K562 (cell line): ENCODE data around the gene LRRC25. TPM values are rescaled to one million over a fixed set of nuclear protein-coding genes. Genes with fewer than 3 reads are reported as not detected.
A peak's percentile ranks its signal among the peaks of the same experiment; 100 is the strongest.

Experiments
- ADNP ChIP-seq: fragments of 200-800 bp; sonication (Bioruptor generic); IDR thresholded peaks from 2 replicates; pipeline ENCODE4 v1.6.1; 2016; ENCODE audit warnings: missing genetic modification characterization, missing compliant biosample characterization
- BRD9 ChIP-seq: fragments of 450-650 bp; IDR thresholded peaks from 2 replicates; pipeline ENCODE4 v1.6.1; 2018; ENCODE audit warnings: low read depth; ENCODE audit not compliant: partially characterized antibody
- CHCHD3 ChIP-seq: fragments of 250-450 bp; sonication (Bioruptor Pico); IDR thresholded peaks from 2 replicates; pipeline ENCODE4 v2.1.2; 2022; ENCODE audit warnings: mild to moderate bottlenecking
- ELF2 ChIP-seq: fragments of 250-450 bp; sonication (Bioruptor Pico); IDR thresholded peaks from 2 replicates; pipeline ENCODE4 v1.5.0; 2021; ENCODE audit warnings: mild to moderate bottlenecking
- ESRRB ChIP-seq: fragments of 250-450 bp; sonication (Bioruptor Pico); IDR thresholded peaks from 2 replicates; pipeline ENCODE4 v1.5.0; 2020; ENCODE audit warnings: mild to moderate bottlenecking, moderate library complexity, borderline replicate concordance
- FOXK1 ChIP-seq: sonication (generic); formaldehyde crosslinking; IDR thresholded peaks from 2 replicates; pipeline ENCODE4 v1.8.0; 2022; ENCODE audit warnings: missing genetic modification reagents, mild to moderate bottlenecking, borderline replicate concordance
- HMBOX1 ChIP-seq: sonication (generic); IDR thresholded peaks from 2 replicates; pipeline ENCODE4 v1.6.1; 2016
- KDM5B ChIP-seq: fragments of 200-600 bp; sonication (generic); IDR thresholded peaks from 2 replicates; pipeline ENCODE4 v1.6.1; 2012; ENCODE audit warnings: low read depth, mild to moderate bottlenecking, moderate library complexity, low read length, control low read depth, inconsistent platforms; ENCODE audit not compliant: insufficient replicate concordance
- KLF10 ChIP-seq: fragments of 250-450 bp; sonication (Bioruptor Pico); IDR thresholded peaks from 2 replicates; pipeline ENCODE4 v1.6.1; 2021; ENCODE audit warnings: matching md5 sums
- MAFK ChIP-seq: IDR thresholded peaks from 2 replicates; pipeline ENCODE4 v1.6.1; 2011; ENCODE audit warnings: low read length, improper control_type of control experiment
- NELFE ChIP-seq: IDR thresholded peaks from 2 replicates; pipeline ENCODE4 v1.6.1; 2011; ENCODE audit warnings: mild to moderate bottlenecking; ENCODE audit not compliant: insufficient read depth, insufficient read length
- NFE2L1 ChIP-seq: fragments of 450-650 bp; IDR thresholded peaks from 2 replicates; pipeline ENCODE4 v1.6.1; 2016; ENCODE audit warnings: missing genetic modification characterization, low read depth, mild to moderate bottlenecking, missing compliant biosample characterization, moderate library complexity, borderline replicate concordance
- PCBP2 ChIP-seq: fragments of 200-400 bp; formaldehyde crosslinking; IDR thresholded peaks from 2 replicates; pipeline ENCODE4 v1.6.1; 2018; ENCODE audit warnings: low read length, low read depth, mild to moderate bottlenecking, moderate library complexity; ENCODE audit not compliant: poor library complexity, severe bottlenecking
- POLR2H ChIP-seq: IDR thresholded peaks from 2 replicates; pipeline ENCODE4 v1.6.1; 2016; ENCODE audit warnings: missing genetic modification characterization, low read depth, mild to moderate bottlenecking, control low read depth, missing compliant biosample characterization, moderate library complexity
- RFX1 ChIP-seq: fragments of 450-650 bp; IDR thresholded peaks from 2 replicates; pipeline ENCODE4 v1.6.1; 2016; ENCODE audit warnings: mild to moderate bottlenecking, moderate library complexity
- SAFB ChIP-seq: fragments of 200-400 bp; formaldehyde crosslinking; IDR thresholded peaks from 2 replicates; pipeline ENCODE4 v1.6.1; 2017; ENCODE audit warnings: low read depth, low read length, borderline replicate concordance
- SAP30 ChIP-seq: fragments of 200-600 bp; sonication (generic); IDR thresholded peaks from 2 replicates; pipeline ENCODE4 v1.6.1; 2012; ENCODE audit warnings: borderline replicate concordance, low read depth, mild to moderate bottlenecking, moderate library complexity, low read length, control low read depth, inconsistent platforms; ENCODE audit not compliant: insufficient read depth, poor library complexity, severe bottlenecking
- SP1 ChIP-seq: sonication (generic); formaldehyde crosslinking; IDR thresholded peaks from 2 replicates; pipeline ENCODE4 v1.8.1; 2022; ENCODE audit warnings: mild to moderate bottlenecking, missing genetic modification reagents
- TCFL5 ChIP-seq: fragments of 250-450 bp; sonication (Bioruptor Pico); conservative IDR thresholded peaks from 2 replicates; pipeline ENCODE4 v1.6.1; 2021; ENCODE audit warnings: mild to moderate bottlenecking, moderate library complexity, matching md5 sums
- THRAP3 ChIP-seq: fragments of 450-650 bp; IDR thresholded peaks from 2 replicates; pipeline ENCODE4 v1.6.1; 2016; ENCODE audit warnings: mild to moderate bottlenecking, inconsistent platforms, borderline replicate concordance
- TRIM24 ChIP-seq, 2 experiments: fragments of 450-650 bp; IDR thresholded peaks; 2 replicates each; pipeline ENCODE4 v1.6.1; 2016
- XRCC5 ChIP-seq: fragments of 200-400 bp; formaldehyde crosslinking; IDR thresholded peaks from 2 replicates; pipeline ENCODE4 v1.6.1; 2017; ENCODE audit warnings: low read depth, mild to moderate bottlenecking, low read length
- ZC3H8 ChIP-seq: fragments of 450-650 bp; IDR thresholded peaks from 2 replicates; pipeline ENCODE4 v1.6.1; 2017
- ZNF12 ChIP-seq: sonication (generic); formaldehyde crosslinking; IDR thresholded peaks from 2 replicates; pipeline ENCODE4 v1.4.0; 2020; ENCODE audit warnings: mild to moderate bottlenecking, missing genetic modification reagents
- ZNF165 ChIP-seq: fragments of 250-450 bp; sonication (Bioruptor Pico); IDR thresholded peaks from 2 replicates; pipeline ENCODE4 v1.4.0; 2020; ENCODE audit warnings: borderline replicate concordance
- ZNF282 ChIP-seq: sonication (generic); formaldehyde crosslinking; IDR thresholded peaks from 2 replicates; pipeline ENCODE4 v1.8.1; 2023; ENCODE audit warnings: missing genetic modification reagents
- polyA plus RNA-seq, 8 experiments: library from polyadenylated mRNA; depleted of rRNA in 4 of 8; stranded (reverse) in 5 of 8; unstranded in 3 of 8; fragments of >200 nt; fragmentation: Nextera tagmentation in 2 of 8; fragmentation: Illumina TruSeq in 1 of 8; extraction: Ambion mirVana in 2 of 8; extraction: Trizol in 1 of 8; gene quantifications; 2 replicates each; pipeline versions ENCODE4 v1.2.1 to v1.2.3, GENCODE V29; 2011 to 2014; ENCODE audit warnings: inconsistent platforms in 1 of 8, missing spikeins in 1 of 8
- total RNA-seq, 7 experiments: library from RNA; depleted of rRNA in 6 of 7; stranded (reverse); fragments of >200 nt in 6 of 7; fragmentation: Illumina TruSeq in 2 of 7; extraction: Trizol in 2 of 7; gene quantifications; 2 replicates each; pipeline versions ENCODE4 v1.2.1 to v1.2.3, GENCODE V29; 2011 to 2021; ENCODE audit warnings: low replicate concordance in 1 of 7
- TF ChIP-seq, protein P1 (sequence below): IDR thresholded peaks from 2 replicates; pipeline ENCODE4 v1.6.1; 2014; ENCODE audit warnings: antibody characterized with exemption
- TF ChIP-seq, protein P2 (sequence below): fragments of 450-650 bp; formaldehyde crosslinking; IDR thresholded peaks from 2 replicates; pipeline ENCODE4 v1.4.0; 2020; ENCODE audit warnings: mild to moderate bottlenecking, moderate library complexity

LRRC25 gene
- total and polyA plus RNA-seq, 9 of the 15 experiments (the other 6 are each of a cell fraction or from before 2014, with no cell fraction given) = 0.07 to 0.36 (median 0.10) TPM; not detected in 3

- TF ChIP-seq THRAP3 = no peak
- no peak for TF ChIP-seq KLF10
- TF ChIP-seq ADNP (tag) = no peak
- no peak for TF ChIP-seq POLR2H
- no peak for TF ChIP-seq ELF2 (CRISPR knock-in tag)
- TF ChIP-seq PCBP2 = no peak
- peak; percentile 59; the same call in 1 of the 2 replicates for TF ChIP-seq SP1 (CRISPR knock-in tag)
- TF ChIP-seq BRD9 = no peak
- TF ChIP-seq, protein P1, sequence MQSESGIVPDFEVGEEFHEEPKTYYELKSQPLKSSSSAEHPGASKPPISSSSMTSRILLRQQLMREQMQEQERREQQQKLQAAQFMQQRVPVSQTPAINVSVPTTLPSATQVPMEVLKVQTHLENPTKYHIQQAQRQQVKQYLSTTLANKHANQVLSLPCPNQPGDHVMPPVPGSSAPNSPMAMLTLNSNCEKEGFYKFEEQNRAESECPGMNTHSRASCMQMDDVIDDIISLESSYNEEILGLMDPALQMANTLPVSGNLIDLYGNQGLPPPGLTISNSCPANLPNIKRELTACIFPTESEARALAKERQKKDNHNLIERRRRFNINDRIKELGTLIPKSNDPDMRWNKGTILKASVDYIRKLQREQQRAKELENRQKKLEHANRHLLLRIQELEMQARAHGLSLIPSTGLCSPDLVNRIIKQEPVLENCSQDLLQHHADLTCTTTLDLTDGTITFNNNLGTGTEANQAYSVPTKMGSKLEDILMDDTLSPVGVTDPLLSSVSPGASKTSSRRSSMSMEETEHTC = peak; percentile 82
- TF ChIP-seq TRIM24 (IDR thresholded peaks at IDR 0.05) = no peak
- peak; percentile 71; the same call in 1 of the 2 replicates for TF ChIP-seq SAFB
- no peak for TF ChIP-seq TCFL5
- TF ChIP-seq CHCHD3 (CRISPR knock-in tag) = no peak
- no peak for TF ChIP-seq HMBOX1
- TF ChIP-seq ESRRB (CRISPR knock-in tag) = no peak
- no peak for TF ChIP-seq RFX1
- no peak for TF ChIP-seq ZNF12 (CRISPR knock-in tag)
- TF ChIP-seq, protein P2, sequence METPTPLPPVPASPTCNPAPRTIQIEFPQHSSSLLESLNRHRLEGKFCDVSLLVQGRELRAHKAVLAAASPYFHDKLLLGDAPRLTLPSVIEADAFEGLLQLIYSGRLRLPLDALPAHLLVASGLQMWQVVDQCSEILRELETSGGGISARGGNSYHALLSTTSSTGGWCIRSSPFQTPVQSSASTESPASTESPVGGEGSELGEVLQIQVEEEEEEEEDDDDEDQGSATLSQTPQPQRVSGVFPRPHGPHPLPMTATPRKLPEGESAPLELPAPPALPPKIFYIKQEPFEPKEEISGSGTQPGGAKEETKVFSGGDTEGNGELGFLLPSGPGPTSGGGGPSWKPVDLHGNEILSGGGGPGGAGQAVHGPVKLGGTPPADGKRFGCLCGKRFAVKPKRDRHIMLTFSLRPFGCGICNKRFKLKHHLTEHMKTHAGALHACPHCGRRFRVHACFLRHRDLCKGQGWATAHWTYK (CRISPR knock-in tag) = peak; percentile 11; the same call in 1 of the 2 replicates
- TF ChIP-seq MAFK = no peak
- no peak for TF ChIP-seq SAP30
- TF ChIP-seq XRCC5 = no peak
- TF ChIP-seq ZNF165 (CRISPR knock-in tag) = no peak
- 0 out of 2 replicates have a peak, but pooled peaks have one; percentile 51 for TF ChIP-seq FOXK1 (CRISPR knock-in tag)
- TF ChIP-seq NELFE = no peak
- no peak for TF ChIP-seq ZC3H8
- TF ChIP-seq KDM5B = peak; percentile 38
- no peak for TF ChIP-seq ZNF282
- no peak for TF ChIP-seq NFE2L1 (tag)
Measured at GRCh38 chr19:18433015-18433691, 35.7 kb upstream of the LRRC25 start (continued).
